IMR-90 (cell line): ENCODE measurements around the gene CSGALNACT2.

Experiments
- POLR2A ChIP-seq: IDR thresholded peaks from 2 replicates; pipeline ENCODE4 v1.6.1; 2012; ENCODE audit warnings: mild to moderate bottlenecking, low read depth, low read length
- RAD21 ChIP-seq: IDR thresholded peaks from 2 replicates; pipeline ENCODE4 v1.6.1; 2012; ENCODE audit warnings: low read length, improper control_type of control experiment
- USF2 ChIP-seq: fragments of 150-350 bp; IDR thresholded peaks from 2 replicates; pipeline ENCODE4 v1.6.1; 2017; ENCODE audit warnings: mild to moderate bottlenecking, antibody characterized with exemption, low read length, low read depth

DNA sequence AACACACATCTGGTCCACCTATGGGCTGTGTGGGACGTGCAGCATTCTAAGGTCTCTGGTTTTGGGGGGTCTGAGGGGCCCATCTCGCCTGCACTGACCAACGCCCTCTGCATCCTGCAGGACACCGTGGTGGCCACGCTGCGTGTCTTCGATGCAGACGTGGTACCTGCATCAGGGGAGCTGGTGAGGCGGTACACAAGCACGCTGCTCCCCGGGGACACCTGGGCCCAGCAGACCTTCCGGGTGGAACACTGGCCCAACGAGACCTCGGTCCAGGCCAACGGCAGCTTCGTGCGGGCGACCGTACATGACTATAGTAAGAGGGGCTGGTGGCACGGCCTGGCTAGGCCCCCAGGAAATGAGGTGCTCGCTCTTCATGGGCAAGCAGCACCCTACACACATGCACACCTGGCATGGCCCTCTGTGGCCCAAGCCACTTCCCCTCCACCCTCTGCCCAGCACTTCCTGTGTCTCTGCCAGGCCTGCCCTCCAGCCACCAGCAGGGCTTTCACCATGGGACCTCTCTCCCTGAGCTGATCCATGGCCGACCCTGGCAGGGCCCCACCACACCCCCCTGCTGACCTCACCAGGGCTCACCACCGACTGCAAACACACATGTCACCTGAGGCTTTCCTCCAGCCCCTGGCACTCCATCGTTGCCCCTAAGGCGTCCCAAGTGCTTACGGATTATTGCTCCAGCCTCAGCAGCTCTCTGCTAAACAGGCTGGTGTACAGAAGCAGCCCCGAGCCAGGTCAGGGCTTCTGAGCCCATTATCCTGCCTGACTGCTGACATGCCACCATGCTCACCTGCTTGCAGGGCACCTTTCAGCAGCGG is 31.8 kb upstream of the CSGALNACT2 start:
- TF ChIP-seq RAD21 (no peak), USF2 (no peak), POLR2A (no peak)
